NCI-H1092 (cell line): ENCODE measurements around the gene DCX.

ENCODE experiments used
- DNase-seq: peaks from one replicate; lab custom pipeline; 2025; lab: John Stamatoyannopoulos, UW

The DCX gene

GRCh38 chrX:111308039-111308438 lies 104.0 kb downstream of the DCX start:
- no peak for DNase-seq

- DNase-seq: no peak
These were observed 109.7 kb downstream of the DCX start for GRCh38 chrX:111302284-111302683.

- no peak for DNase-seq
These were observed 123.2 kb downstream of the DCX start for GRCh38 chrX:111288841-111289240.

DNA sequence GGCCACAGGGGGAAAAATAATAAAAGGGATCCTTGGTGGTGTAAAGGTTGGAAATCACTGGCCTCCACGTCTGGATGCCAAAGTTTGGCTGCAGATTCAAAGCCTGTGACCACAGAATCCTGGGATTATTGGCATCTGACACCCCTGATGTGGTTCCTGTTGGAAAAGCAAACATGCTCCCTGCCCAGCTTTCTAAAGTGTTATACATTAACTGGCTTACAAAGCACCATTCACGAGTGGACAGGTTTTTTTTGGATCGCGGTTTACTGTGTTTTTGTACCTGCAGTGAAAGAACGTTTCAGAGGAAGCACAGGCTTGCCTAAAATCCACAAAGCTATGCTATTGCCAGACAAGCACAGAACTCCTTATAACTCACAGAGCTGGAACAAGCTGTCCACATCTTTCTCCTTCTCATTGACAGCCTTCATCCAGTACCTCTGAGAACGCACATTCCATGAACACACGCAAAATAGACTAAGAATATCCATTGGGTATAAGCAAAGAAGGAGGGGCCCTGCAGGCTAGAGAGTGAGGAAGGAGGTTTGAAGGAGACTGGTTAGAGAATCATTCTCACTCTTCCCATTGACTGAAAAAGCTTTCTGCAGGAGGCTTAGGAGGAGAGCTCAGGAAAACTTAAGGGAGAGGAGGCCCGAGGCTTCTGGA lies 127.2 kb downstream of the DCX start:
- DNase-seq: peak; percentile 17

- no peak for DNase-seq
These were observed 128.5 kb downstream of the DCX start for GRCh38 chrX:111283446-111283845.

GRCh38 chrX:111282991-111283390 lies 129.0 kb downstream of the DCX start:
- DNase-seq: no peak

DNA sequence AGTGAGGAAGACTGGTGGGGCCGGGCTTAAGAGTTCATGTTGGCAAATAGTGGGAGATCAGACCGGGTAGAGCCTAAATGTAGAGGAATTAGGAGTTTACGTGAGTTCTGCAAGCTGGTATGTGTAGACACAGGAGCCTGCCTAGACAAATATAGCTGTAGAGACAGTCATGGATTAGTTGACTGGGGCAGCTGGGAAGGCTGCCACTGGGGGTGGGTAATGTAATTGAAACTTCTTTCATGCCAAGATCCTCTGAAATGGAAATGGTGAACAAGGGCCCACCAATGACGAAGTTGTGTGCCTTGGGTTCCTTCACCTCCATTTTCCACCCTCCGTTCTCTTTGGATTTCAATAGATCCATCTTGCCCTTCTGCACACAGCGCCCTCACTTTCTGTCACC lies 129.9 kb downstream of the DCX start:
- DNase-seq: no peak

- DNase-seq: no peak
These were observed 141.7 kb downstream of the DCX start, which contains the start of gene CAPN6 for GRCh38 chrX:111270339-111270738. CAPN6 (minus strand) TSS chrX:111270483; CDS start chrX:111263936, 6,547 bp downstream.

DNA sequence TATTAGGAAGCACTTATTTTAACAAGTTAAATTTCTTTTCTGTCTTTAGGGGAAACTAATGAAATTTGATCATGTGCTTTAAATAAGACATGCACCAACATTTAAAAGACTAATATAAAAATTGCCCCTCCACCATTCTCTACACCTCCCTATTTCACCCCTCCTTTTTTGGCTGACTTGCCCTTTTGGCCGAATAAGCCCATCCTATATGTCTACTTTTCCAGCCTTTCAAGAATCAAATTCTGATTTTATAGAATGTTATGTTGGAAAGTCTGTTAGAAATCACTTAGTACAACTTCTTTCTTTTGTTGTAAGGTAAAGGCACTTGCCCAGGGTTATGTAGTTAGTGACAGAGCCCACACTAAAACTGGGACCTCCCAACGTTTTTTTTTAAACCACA lies 143.5 kb downstream of the DCX start:
- no peak for DNase-seq

DNA sequence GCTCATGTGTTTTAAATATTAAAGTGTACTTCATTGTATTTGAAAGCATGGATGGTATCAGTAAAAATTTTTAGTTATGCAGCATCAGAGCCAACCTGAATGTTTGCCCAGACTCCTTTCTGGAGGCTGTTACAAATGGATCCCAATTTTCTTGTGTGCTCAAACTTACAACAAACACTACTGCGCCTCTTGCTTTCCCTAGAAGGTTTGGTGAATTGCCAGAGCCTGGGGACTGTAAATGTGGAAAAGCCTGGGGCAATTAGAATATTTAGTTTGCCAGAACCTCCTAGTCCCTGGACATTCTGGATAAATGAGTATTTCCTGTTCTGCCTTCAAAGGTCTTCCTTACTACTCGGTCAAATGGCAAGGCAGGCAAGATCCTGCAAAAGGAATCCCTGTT lies 146.5 kb downstream of the DCX start:
- DNase-seq: peak; percentile 18

DNA sequence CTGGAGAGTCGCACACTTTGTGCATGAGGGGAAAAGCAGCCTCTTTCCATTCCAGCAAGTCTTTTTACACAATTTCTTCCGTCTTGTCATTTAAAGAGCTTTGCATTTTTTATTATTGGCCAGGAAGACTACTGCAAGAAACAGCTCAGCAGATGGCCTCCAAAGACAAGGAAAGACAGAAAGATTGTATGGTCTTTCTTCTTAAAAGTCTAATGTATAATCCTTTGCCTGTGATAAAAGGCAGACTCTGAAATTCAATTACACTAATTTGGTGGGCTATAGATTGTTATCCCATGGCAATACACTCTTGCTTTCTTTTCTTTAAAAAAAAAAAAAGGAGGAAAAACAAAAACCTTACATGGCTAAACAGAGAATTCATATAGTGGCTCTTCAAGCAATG lies 147.6 kb downstream of the DCX start:
- no peak for DNase-seq

- no peak for DNase-seq
These were observed 149.9 kb downstream of the DCX start for GRCh38 chrX:111262086-111262485.

GRCh38 chrX:111260451-111260850 lies 151.5 kb downstream of the DCX start:
- no peak for DNase-seq

DNA sequence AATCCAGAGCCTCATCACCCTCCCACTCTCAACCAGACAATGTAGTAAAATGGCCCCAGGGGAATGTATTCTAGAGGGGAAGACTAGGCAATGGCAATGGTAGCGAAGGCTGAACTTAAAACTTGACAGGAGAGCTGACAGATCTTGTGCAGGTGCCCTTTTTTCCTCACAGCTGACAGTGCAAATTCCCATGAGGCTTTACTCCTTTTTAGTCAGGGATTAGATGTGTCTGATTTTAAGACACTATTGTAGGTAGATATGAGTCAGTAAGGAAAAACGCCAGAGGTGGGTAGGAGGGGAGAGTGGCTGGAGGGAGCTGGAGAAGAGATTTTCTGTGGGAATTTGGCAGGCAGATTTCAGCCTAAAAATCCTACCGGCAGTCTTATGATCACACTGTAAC lies 152.4 kb downstream of the DCX start:
- DNase-seq: no peak

DNA sequence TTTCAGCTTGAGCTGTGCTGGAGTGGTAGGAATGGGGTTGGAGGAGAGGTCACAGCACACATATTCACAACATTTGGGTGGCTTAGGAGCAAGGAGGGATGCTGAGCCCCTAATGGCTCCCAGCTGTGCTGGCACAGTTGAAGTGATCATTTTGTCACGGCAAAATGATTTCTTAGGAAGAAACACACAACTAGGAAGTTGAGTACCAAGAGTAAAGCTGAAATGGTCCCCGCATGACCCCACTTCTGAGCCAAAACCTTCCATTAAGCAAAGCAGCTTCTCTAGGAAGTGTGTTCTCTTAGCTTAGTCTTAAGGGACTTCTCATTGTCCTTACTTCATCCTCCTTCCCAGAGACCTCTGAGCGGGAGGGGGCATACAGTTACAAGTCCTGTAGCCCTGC lies 154.3 kb downstream of the DCX start:
- no peak for DNase-seq

DNA sequence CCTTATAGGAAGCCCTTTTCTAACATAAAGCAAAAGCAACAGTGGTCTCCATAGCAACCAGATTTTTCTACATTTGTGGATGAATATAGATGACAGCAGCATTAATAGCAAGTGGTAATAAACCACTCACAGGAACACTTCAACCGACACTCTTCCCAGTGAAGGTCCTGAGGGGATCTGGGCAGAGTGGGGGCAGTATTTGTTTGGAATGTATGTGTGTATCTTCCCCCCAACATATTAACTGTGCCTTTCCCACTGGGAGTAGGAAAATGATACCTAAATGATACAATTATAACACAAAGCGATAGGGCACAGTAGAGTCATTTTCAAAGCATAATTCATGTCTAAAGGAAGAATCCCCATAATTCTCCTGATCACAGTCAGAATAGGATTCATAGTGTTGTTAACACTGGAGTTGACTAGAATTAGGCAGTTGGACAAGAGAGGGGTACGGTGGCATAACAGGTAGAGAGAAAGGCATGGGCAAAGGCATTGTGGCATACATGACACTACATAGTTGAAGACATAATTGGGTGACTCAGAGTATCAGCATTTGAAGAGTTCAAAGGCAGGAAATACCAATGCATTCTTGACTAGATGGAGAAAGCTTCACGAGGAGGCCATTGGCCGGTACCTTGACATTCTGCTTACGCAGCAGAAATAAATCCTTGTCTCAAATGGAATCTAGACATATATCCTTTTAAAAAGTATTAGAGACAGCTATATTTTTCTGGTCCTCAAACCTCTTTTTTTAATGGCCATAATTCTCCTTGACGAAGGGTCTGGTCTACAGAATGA lies 156.9 kb downstream of the DCX start:
- DNase-seq: no peak

GRCh38 chrX:111244235-111244750 lies 167.7 kb downstream of the DCX start:
- DNase-seq: peak; percentile 50
